ENCODE measurements around the gene NTNG1. TPM values are rescaled to one million over a fixed set of nuclear protein-coding genes. Genes with fewer than 3 reads are reported as not detected.

The NTNG1 gene
- total RNA-seq, 1 experiment from 2014 or later = 2.3 TPM

- ChIA-PET CTCF (no interaction called here), POLR2A (no interaction called here)
- Mint-ChIP-seq H3K36me3 (no peaks in the 10 kb centered on the region), H3K9me3 (no peaks in the 10 kb centered on the region), H3K27ac (no peak overlapping the region), H3K27me3 (ENCODE audit: low read depth) (no peaks in the 10 kb centered on the region), H3K4me1 (peaks cover 21% of the 10 kb centered on the region), H3K4me3 (no peak overlapping the region)
- DNase-seq (ENCODE audit: low spot score) (no peak), ATAC-seq (no peak)
- TF ChIP-seq AR (CRISPR knock-in tag; IDR thresholded peaks at IDR 0.05) (no peak), E2F4 (CRISPR knock-in tag; IDR thresholded peaks at IDR 0.05; ENCODE audit: borderline replicate concordance, low read depth) (no peak), ETV6 (CRISPR knock-in tag; IDR thresholded peaks at IDR 0.05) (no peak), NFYB (CRISPR knock-in tag; conservative IDR thresholded peaks at IDR 0.05; ENCODE audit: low read depth) (no peak), SOX15 (CRISPR knock-in tag; IDR thresholded peaks at IDR 0.05) (no peak), CREM (CRISPR knock-in tag; IDR thresholded peaks at IDR 0.05) (no peak)
Observed at GRCh38 chr1:107363154-107363553, 222.3 kb downstream of the NTNG1 start.

GRCh38 chr1:107365527-107366240 is 224.8 kb downstream of the NTNG1 start:
- ATAC-seq = no peak
- no peaks in the 10 kb centered on the region for H3K4me1 Mint-ChIP-seq
- no peak overlapping the region for H3K4me3 Mint-ChIP-seq
- no peak overlapping the region for H3K27ac Mint-ChIP-seq
- ChIA-PET POLR2A (no interaction called here), CTCF (no interaction called here)
- H3K36me3 Mint-ChIP-seq = no peaks in the 10 kb centered on the region
- DNase-seq (ENCODE audit: low spot score) = no peak
- H3K27me3 Mint-ChIP-seq (ENCODE audit: low read depth) = no peaks in the 10 kb centered on the region
- no peaks in the 10 kb centered on the region for H3K9me3 Mint-ChIP-seq
- no peak for TF ChIP-seq MAX (CRISPR knock-in tag; IDR thresholded peaks at IDR 0.05)
- TF ChIP-seq TEAD4 (CRISPR knock-in tag; IDR thresholded peaks at IDR 0.05) = no peak
- no peak for TF ChIP-seq GABPB1 (CRISPR knock-in tag; IDR thresholded peaks at IDR 0.05)
- TF ChIP-seq OVOL2 (CRISPR knock-in tag; IDR thresholded peaks at IDR 0.05; ENCODE audit: borderline replicate concordance) = no peak
- no peak for TF ChIP-seq ZNF121 (CRISPR knock-in tag; IDR thresholded peaks at IDR 0.05)
- TF ChIP-seq ZNF396 (CRISPR knock-in tag; IDR thresholded peaks at IDR 0.05; ENCODE audit: borderline replicate concordance) = no peak
- TF ChIP-seq ZNF317 (CRISPR knock-in tag; IDR thresholded peaks at IDR 0.05; ENCODE audit: borderline replicate concordance, low read depth) = no peak
- no peak for TF ChIP-seq RELA (CRISPR knock-in tag; IDR thresholded peaks at IDR 0.05; ENCODE audit: borderline replicate concordance)
- TF ChIP-seq MLX (CRISPR knock-in tag; IDR thresholded peaks at IDR 0.05) = no peak
- TF ChIP-seq RORB (CRISPR knock-in tag; IDR thresholded peaks at IDR 0.05) = no peak
- TF ChIP-seq FOXP1 (CRISPR knock-in tag; IDR thresholded peaks at IDR 0.05; ENCODE audit: borderline replicate concordance) = no peak
- no peak for TF ChIP-seq HMGXB4 (CRISPR knock-in tag; IDR thresholded peaks at IDR 0.05)
- TF ChIP-seq ARID4B (CRISPR knock-in tag; IDR thresholded peaks at IDR 0.05; ENCODE audit: borderline replicate concordance) = no peak
- TF ChIP-seq ZSCAN18 (CRISPR knock-in tag; IDR thresholded peaks at IDR 0.05) = no peak
- TF ChIP-seq ATF1 (CRISPR knock-in tag; IDR thresholded peaks at IDR 0.05) = no peak

Data from WTC11 (cell line).